Muscle of back (tissue), 11 donors: ENCODE results near the gene ROCK2. TPM values are rescaled to one million over a fixed set of nuclear protein-coding genes. Genes with fewer than 3 reads are reported as not detected.
"Not testable (repeated sequence)": the region's sequence is repeated elsewhere in the genome, so short reads cannot be mapped to it uniquely, and the experiment has no call there.

Source experiments
- DNase-seq, 3 donors: peaks; one replicate each; pipeline versions ENCODE4 v3.0.0 to v3.0.0-alpha.2; 2013
- polyA plus RNA-seq, 10 donors: library from polyadenylated mRNA; unstranded; fragments of 120-200 nt; gene quantifications; one replicate each; pipeline ENCODE4 v1.2.1, GENCODE V29; 2013; ENCODE audit not compliant: insufficient read length in 10 of 10

The ROCK2 gene
- polyA plus RNA-seq, 10 donors: 38.1 to 72.6 (median 46.9) TPM

DNA sequence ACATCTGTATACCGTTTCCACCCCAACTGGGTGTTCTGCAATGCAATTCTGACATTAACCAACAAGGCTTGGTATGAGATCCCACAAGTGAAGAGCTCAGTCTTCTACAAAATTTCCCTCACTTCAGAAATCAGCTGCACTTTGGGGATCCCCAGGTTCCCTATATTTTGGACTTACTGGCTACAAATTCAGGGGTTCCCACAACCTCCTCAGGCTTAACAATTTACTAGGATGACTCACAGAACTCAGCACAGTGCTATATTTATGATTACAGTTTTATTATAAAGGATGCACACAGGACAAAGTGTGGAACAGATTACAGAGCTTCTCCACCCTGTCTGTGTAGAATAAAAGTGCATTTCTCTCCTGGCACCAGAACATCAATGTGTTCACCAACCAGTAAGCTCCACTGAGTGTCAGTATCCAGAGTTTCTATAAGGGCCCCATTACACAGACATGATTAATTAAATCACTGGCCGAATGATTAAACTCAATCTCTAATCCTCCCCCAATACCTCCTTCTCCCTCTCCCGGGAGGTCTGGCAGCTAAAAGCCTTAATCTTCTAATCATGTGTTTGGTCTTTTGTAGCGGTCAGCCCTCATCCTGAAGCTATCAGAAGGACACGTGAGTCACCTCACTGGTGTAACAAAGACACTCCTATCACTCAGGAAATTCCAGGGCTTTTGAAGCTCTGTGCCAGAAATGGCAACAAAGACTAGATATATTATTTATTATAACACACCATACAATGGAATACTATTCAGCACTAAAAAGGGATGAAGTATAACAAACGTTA lies 104.6 kb downstream of the ROCK2 start:
- no peak for DNase-seq

DNA sequence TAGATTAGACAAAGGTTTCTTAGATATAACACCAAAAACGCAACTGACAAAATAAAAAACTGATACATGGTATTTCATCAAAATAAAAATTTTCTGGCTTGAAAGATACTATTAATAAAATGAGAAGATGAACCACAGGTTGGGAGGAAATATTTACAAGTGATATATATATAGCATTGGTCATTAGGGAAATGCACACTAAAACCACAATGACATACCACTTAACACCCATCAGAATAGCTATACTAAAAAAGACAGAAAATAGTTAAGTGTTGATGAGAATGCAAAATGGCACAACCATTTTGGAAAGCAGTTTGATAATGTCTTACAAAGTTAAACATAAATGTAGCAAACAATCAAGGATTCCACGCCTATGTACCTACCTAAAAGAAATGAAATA lies 105.3 kb downstream of the ROCK2 start:
- DNase-seq: no peak

DNA sequence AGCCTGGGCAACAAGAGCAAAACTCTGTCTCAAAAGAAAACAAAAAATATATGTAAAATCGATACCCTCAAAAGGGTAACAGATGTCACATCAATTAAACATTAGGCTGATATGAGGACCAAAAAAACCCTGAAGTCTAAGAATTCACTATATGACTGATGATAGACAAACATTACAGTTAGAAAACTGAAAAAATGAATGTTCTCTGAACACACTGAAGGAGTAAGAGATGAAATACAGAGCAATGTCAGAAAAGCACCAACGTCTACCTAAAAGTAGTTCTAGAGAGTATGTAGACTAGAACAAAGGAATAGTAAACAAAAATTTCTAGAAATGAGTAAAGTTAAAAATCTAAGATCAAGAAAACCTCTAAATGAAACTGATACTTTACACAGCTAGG lies 107.3 kb downstream of the ROCK2 start:
- DNase-seq: no peak

DNA sequence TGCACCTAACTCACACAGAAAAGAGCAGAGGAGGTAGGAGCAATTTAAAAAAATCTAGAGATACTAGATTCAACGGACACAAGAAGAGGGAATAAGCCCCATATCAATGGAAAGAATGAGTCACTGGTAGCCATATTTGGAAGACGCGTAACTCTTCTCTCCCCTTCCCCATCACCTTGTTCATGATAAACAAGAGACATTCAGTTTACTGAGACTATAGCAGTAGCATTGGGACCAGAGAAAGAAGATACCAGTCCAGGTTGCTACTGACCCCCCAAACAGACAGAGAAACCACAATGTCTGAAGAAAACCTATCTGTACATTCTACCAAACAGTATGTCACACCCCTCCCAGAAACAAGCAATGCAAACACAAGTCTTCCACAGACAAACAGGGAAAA lies 108.1 kb downstream of the ROCK2 start:
- no peak for DNase-seq

DNA sequence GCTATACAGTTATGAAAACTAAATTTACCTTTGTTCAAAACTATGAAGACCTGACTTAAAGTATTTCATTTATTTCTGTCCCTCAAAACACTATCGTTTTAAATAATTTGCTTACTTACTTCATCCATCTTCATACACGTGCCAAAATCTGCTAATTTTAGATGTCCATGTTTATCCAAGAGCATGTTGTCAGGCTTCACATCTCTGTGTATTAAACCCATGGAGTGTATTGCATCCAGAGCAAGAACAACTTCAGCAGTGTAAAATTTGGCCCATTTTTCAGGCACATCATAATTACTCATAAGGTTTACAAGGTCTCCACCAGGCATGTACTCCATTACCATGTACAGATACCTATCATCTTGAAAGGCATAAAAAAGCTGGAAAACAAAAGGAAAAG lies 108.9 kb downstream of the ROCK2 start:
- no peak for DNase-seq

DNA sequence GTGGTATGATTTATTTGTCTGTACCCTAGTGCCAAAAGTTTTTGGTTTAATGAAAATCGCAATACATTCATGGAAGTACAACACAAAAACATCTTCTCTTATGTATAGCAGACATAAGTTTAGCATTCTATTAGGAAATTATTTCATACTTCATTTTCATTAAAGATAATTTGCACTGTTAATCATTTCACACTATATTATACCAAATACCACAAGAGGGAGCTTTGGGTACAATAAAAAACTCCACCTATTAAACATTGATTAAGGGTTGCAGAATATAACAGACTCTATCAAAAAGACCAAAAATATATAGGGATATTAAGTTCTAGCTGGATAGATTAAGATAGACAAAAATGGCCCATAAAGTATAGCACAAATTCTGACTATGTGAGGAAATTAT lies 110.1 kb downstream of the ROCK2 start:
- peak; percentile 16 to 30 (median 20) for DNase-seq

DNA sequence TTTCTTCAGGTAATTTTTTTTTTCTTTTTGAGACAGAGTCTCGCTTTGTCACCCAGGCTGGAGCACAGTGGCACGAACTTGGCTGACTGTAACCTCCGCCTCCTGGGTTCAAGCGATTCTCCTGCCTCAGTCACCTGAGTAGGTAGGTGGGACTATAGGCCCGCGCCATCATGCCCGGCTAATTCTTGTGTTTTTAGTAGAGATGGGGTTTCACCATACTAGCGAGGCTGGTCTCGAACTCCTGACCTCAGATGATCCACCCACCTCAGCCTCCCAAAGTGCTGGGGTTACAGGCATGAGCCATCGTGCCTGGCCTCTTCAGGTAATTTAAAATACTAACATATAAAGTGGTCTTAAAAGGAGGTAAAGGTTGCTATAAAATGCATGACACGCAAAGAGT lies 113.2 kb downstream of the ROCK2 start:
- DNase-seq: not testable (repeated sequence)

DNA sequence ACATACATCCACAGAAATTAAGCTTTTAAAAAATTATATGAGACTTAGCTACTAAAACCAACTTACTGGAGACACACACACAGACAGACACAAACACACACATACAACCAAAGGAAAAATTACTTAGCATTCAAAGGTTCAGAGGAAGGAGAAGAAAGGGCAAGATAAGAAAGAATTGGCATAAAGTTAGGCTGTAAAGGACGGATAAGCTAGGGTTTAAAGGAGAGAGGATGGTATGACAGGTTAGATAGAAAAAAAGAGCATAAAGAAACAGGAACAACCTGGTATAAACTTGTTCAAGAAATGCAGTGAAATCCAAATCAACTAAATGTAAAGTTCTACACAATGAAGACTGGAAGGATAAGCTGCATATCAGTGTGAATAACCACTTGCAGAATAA lies 115.7 kb downstream of the ROCK2 start:
- DNase-seq: no peak

DNA sequence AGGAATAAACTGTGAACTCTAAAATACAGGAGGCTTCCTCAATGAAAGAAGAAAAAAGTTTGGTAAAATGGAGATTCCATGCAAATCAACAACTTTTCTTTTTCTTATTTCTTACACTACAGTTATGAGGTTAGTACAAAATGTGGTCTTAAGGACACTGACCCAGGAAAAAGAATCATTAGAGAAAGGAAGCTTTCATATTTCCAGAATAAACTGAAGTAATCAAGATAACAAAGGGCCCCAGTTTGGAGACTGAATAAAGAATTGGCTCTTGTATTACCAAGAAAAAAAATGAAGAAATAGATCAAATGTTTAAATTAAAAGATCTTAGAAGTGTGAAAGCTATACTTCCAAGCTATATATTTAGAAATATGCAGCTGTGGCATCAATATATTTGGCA lies 116.8 kb downstream of the ROCK2 start:
- DNase-seq: no peak

DNA sequence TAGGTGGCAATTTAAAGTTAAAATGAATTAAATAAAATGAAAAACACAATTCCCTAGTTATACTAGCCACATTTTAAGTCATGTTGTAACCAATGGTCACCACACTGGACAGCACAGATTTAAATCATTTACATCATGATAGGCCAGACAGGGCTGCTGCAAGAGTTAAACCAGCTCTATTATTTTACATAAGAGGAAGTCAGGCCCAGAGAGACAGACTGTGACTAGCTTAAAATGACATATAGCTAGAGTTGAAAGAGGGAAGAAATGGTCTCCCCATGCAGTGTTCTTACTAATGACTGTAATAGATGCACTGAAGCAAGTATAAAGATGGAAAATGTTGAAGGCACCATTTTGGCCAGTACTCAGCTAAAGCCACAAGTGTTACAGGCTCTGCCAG lies 119.5 kb downstream of the ROCK2 start:
- no peak for DNase-seq

DNA sequence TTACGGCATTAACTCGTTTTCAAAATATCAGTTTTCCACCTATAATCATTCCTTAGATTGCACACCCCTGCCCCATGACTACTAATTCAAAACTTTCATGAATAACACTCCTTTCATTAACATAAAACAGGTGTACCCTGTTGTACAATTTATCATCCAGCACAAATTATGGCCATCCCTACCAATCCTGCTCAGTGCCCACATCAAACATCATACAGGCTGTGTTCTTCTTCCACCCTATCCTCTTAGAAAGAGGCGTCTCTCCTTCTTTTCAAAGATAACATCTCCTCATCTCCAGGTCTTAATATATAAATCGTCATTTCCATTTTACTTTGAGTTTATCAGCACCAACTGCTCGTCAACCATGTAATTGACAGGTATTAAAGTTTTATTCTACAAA lies 121.6 kb downstream of the ROCK2 start:
- DNase-seq: no peak

DNA sequence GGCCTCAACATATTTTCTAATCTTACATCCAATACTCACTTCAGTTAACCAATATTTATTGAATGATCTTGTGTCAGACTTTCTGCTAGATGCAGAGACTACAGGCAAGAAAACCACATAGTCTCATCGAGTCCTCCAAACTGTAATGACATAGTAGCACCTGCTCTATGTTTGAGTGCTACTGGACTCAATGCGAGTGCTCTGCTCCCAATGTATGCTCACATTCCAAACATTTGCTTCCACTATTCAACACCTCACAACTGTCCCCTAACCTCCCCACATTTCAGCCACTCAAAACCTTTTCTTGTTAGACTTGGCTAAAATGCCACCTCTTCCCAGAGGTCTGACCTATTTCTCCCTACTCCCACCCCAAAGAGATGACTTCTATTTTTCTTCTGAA lies 124.0 kb downstream of the ROCK2 start:
- DNase-seq: no peak

DNA sequence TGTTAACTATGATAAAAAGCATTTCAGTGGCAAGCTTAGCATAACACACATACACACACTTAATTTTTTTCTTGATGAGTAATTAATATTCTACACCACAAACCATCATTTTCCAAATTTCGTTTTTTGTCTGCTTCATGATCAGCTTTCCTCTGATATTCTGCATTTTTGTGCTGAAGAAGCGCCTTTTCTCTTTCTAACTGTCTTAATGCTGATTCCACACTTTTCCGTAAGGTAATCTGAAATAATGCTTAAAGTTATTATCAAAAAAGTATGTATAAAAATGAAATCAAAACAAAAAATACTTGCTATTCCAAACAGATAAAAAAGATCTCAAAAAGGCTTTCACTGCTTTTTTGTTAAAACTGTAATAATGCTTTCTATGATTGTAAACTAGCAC lies 129.0 kb downstream of the ROCK2 start:
- DNase-seq: no peak

DNA sequence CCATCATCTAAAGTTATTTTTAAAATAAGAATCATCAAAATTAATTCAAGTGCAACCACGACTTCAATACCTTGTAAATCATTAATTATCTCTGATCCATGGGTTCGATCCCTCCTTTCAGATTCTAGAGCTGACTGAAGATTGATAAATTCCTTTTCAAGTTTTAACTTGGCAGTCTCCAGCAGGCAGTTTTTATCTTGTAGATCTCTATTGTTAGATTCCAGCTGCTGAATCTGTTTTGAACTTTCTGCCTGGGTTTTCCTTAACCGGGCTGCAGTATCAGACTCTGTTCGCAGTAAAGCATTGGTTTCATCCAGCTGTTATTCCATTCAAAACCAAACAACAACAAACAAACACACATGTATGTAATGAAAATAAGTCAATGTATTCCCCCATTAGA lies 129.7 kb downstream of the ROCK2 start:
- no peak for DNase-seq

DNA sequence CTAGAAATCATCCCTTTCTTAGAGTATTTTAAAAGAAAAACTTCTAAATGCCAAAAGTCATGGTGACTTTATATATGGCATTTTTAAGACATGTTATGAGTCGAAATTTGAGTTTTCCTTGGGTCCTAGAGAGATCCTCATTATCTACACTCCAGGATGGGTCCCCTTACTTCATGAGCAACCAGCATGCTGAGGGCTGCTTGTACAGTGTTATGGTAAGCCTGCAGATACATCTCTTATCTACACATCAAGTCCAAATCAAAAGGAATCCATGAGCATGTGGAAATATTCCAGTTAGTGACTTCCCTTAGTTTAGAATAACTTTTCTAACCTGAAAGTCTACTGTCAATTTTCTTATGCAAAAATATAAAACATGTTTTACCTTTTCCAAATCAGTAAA lies 130.5 kb downstream of the ROCK2 start:
- no peak for DNase-seq

DNA sequence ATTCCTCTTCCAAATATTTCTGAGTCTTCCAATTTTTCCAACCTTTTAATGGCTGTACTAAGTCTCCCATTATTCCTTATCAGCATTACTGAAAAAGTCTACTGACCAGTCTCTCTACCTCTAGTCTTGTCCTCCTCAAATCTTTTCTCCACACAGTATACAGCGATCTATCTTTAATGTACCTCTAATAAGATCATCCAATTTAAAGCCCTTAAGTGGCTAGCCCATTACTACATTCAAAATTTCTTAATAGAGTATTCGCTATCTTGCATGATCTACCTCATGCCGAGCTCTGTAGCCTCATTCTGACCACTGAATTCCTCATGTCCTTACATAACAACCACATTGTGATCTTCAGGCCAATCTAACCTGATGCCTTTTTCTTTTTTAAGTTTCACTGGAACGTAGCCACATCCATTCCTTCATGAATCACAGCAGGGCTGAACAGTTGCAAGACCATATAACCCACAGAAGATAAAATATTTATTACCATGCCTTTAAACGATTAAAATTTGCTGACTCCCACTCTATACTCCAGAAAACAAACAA lies 131.3 kb downstream of the ROCK2 start:
- DNase-seq: peak in 1 of 3 donors; percentile 7

DNA sequence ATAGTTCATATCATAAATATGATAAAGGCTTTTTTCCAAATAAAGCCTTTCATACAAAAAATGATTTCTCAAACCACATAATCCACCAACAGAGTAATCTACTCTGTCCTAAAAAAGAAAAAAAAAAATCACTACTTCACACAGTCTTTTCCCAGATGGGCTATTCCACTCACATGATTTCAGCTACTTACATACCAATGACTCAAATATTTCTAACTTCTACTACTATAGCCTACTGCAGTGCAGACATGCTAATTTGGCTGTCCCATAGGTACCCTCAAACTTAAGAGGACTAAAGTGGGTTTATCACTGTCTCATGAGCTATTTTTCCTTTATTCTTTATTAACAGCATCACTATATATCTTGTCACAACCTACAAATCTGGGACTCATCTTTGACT lies 131.8 kb downstream of the ROCK2 start:
- no peak for DNase-seq

DNA sequence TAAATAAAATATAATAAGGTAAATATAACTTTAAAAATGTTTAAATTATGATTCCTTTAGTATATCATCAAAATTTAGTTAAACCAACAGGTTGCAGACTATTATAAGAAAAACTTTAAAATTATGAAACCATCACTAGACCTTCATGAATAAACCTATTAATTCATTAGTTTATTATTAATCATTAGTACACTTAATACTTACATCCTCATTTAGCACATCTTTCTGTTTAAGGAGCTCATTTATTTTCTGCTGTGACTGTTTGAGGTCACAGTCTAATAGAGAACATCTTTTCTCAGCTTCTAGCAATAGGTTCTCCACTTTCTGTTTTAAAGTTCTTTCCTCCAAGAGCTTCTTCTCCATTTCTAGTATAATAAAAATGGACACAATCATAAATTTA lies 136.4 kb downstream of the ROCK2 start:
- DNase-seq: no peak

DNA sequence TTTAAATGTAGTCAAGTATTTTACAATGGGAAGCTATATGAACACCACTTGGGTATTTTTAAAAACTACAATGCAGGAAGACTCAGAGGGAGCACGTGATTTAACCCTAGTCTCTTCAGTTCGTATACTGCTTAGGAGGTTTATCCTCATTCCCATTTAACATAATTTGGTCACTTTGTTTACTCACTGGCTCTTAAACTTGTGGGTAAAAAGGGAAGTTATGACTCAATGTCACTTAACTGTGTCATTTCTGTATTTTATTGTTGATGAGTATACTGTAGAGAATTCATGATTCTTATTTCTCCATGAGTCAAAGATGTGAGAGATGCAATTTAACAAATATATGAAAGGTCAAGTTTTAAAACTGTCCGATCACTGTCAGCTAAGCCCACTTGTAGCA lies 141.0 kb downstream of the ROCK2 start:
- peak in 1 of 3 donors; percentile 22 for DNase-seq

DNA sequence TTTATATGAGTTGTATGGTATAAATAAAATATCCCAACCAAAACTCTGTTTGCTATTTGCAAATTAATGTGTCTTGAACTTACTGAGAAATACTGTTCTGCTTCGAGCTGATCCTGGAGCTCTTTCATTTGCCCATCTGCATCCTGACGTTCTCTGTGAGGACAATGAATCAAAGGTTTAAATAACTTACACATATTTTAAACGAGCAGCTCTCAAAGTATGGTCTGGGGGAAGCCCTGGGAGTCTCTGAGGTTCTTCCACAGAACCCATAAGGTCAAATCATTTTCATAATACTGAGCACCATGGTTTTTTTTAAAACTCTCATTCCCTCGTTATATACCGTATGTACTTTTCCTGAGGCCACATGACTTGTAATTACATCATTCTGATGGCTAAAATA lies 142.5 kb downstream of the ROCK2 start:
- no peak for DNase-seq

DNA sequence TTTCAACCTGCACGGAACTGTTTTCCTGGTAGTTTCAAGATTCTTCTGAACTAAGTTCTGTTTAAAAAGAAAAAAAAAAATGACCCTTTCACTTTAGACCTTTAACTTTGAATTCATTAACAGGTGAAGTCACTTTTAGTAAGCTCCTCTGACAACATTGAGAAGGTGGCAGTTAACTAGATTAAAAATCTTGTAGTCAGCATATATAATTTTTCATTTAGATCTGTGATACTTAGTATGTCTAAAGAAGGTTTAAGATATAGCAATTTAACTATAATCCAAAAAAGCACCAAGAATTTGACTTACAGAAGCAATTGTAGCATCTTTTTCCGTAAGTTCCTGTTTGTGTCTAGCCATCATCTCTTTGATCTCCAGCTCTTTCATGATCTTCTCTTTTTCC lies 143.8 kb downstream of the ROCK2 start:
- DNase-seq: no peak

DNA sequence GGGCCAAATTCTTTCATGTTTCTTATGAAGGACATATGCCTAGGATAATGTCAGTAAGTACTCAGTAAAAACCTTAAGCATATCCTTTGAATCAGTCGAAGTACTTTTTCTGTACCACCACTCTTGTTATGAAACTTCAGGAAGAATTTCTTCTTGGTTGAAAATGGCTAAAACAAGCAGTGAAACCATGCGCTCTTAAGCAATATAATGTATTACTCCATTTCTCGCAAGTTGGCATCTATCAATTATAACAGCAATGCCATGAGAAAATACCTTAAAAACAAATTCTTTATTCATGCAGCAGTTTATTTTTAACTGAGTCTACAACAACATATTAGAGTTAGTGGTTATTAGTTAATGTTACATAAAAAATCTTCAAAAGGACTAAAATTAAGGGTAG lies 148.2 kb downstream of the ROCK2 start:
- DNase-seq: no peak

DNA sequence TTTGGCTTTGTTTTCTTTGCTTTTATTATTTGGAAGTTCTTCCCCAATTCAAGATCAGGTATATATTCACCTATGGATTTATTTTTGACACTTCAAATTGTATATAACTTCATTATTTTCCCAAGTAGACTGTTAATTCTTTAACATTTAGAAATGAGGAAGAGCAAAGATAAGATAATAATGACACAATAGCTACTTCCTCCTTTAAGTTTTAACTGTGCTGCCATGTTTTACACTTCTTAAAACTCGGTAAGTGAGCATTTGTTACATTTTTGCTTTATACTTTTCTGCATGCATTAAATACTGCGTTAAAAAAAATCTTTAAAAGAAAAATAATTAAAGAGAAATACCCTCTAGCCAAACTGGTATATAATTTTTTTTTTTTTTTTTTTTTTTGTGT lies 156.7 kb downstream of the ROCK2 start:
- no peak for DNase-seq

DNA sequence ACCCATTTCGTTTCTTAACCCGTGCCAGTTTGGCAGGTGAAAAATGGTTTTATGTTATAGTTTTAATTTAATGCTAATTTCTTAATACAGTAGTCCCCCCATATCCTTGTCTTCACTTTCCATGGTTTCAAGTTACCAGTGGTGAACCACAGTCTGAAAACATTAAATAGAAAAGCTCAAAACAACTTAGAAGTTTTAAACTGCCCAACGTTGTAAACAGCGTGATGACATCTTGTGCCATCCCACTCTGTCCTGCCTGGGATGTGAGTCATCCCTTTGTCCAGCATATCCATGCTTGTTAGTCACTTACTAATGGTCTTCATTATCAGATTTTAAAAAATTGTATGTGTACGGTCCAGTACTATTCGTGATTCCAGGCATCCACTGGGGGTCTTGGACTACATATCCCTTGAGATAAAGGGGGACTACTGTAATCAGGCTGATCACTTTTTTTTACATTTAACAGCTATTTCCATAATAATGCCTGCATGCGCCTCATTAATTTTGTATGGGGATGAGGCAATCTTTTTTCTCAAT lies 157.3 kb downstream of the ROCK2 start:
- no peak for DNase-seq
